ENCODE measurements around the gene SORCS2. TPM values are rescaled to one million over a fixed set of nuclear protein-coding genes. Genes with fewer than 3 reads are reported as not detected.

Gene SORCS2
- polyA plus RNA-seq, 1 donor (not counting 4 experiments of a cell fraction or from before 2014, with no cell fraction given) = 0.09 TPM

- no peak overlapping the region for H3K9ac ChIP-seq (ENCODE audit: control insufficient read depth, extremely low read depth, insufficient read depth, low read length)
- H4K20me1 ChIP-seq (ENCODE audit: control insufficient read depth, extremely low read depth, insufficient read depth, low read length) = no peaks in the 10 kb centered on the region
- no peaks in the 10 kb centered on the region for H3K36me3 ChIP-seq (ENCODE audit: control insufficient read depth in 2 of 2, extremely low read depth in 1 of 2, insufficient read depth in 2 of 2, low read length in 2 of 2)
- no peaks in the 10 kb centered on the region for H3K9me3 ChIP-seq (ENCODE audit: control insufficient read depth, low read depth, low read length)
- no peak for TF ChIP-seq EZH2 (IDR thresholded peaks at IDR 0.05; ENCODE audit: low read length)
- TF ChIP-seq CTCF (optimal IDR thresholded peaks at IDR 0.05 in 1 of 3, IDR thresholded peaks at IDR 0.05 in 1 of 3, conservative IDR thresholded peaks at IDR 0.05 in 1 of 3; ENCODE audit: extremely low read depth in 1 of 3, insufficient read depth in 2 of 3, low read length in 3 of 3) = no peak
- H3K27me3 ChIP-seq (ENCODE audit: control insufficient read depth, extremely low read depth, insufficient read depth, low read length) = peaks cover 22% of the 10 kb centered on the region
- DNase-seq (ENCODE audit: low read depth, low spot score) = no peak
- no peak overlapping the region for H3K27ac ChIP-seq (ENCODE audit: control insufficient read depth, insufficient read depth, low read length)
- H3K4me2 ChIP-seq (ENCODE audit: control insufficient read depth, extremely low read depth, insufficient read depth, low read depth, low read length) = no peak overlapping the region
- H3K4me3 ChIP-seq (ENCODE audit: control insufficient read depth in 2 of 3, extremely low read depth in 1 of 3, insufficient read depth in 2 of 3, low read depth in 1 of 3, low read length in 3 of 3) = no peak overlapping the region
- H3K9me1 ChIP-seq (ENCODE audit: control insufficient read depth, extremely low read depth, insufficient read depth, low read length) = no peaks in the 10 kb centered on the region
- H3K79me2 ChIP-seq (ENCODE audit: control insufficient read depth, insufficient read depth, low read length) = no peaks in the 10 kb centered on the region
- no peak overlapping the region for H2AFZ ChIP-seq (ENCODE audit: control insufficient read depth, low read length)
- dilution Hi-C loops (cut with MboI; ENCODE audit: extremely low pct_ligation_motif_present, low sequenced_read_pairs) = no loop called here
- FAIRE-seq = no peak
- H3K4me1 ChIP-seq (ENCODE audit: control insufficient read depth, extremely low read depth, insufficient read depth, low read length) = no peaks in the 10 kb centered on the region
Measured at GRCh38 chr4:7499661-7500060, 307.3 kb downstream of the SORCS2 start.

DNA sequence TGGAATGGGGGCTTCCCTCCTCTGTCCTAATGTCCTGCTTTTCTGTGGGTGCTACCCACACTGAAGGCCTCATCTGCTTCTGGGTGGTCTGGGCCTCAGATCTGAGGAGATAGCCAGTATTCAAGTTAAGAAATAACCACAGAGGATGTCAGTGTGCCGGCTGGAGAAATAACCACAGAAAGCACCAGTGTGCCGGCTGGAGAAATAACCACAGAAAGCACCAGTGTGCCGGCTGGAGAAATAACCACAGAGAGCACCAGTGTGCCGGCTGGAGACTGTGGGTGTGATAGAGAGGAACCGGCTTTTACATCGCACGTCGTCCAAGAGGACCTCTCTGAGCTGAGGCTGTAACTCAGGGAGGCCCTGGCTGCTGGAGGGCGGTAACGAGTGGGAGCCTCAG is 308.1 kb downstream of the SORCS2 start:
- TF ChIP-seq CTCF (optimal IDR thresholded peaks at IDR 0.05 in 1 of 3, IDR thresholded peaks at IDR 0.05 in 1 of 3, conservative IDR thresholded peaks at IDR 0.05 in 1 of 3; ENCODE audit: extremely low read depth in 1 of 3, insufficient read depth in 2 of 3, low read length in 3 of 3) = no peak
- TF ChIP-seq EZH2 (IDR thresholded peaks at IDR 0.05; ENCODE audit: low read length) = no peak
- H3K4me1 ChIP-seq (ENCODE audit: control insufficient read depth, extremely low read depth, insufficient read depth, low read length) = no peaks in the 10 kb centered on the region
- no peaks in the 10 kb centered on the region for H3K79me2 ChIP-seq (ENCODE audit: control insufficient read depth, insufficient read depth, low read length)
- H3K9ac ChIP-seq (ENCODE audit: control insufficient read depth, extremely low read depth, insufficient read depth, low read length) = no peak overlapping the region
- no peaks in the 10 kb centered on the region for H3K36me3 ChIP-seq (ENCODE audit: control insufficient read depth in 2 of 2, extremely low read depth in 1 of 2, insufficient read depth in 2 of 2, low read length in 2 of 2)
- no peak overlapping the region for H2AFZ ChIP-seq (ENCODE audit: control insufficient read depth, low read length)
- H3K9me1 ChIP-seq (ENCODE audit: control insufficient read depth, extremely low read depth, insufficient read depth, low read length) = no peaks in the 10 kb centered on the region
- DNase-seq (ENCODE audit: low read depth, low spot score) (no peak), FAIRE-seq (no peak)
- H3K4me3 ChIP-seq (ENCODE audit: control insufficient read depth in 2 of 3, extremely low read depth in 1 of 3, insufficient read depth in 2 of 3, low read depth in 1 of 3, low read length in 3 of 3) = no peak overlapping the region
- peaks cover 22% of the 10 kb centered on the region for H3K27me3 ChIP-seq (ENCODE audit: control insufficient read depth, extremely low read depth, insufficient read depth, low read length)
- H3K9me3 ChIP-seq (ENCODE audit: control insufficient read depth, low read depth, low read length) = no peaks in the 10 kb centered on the region
- dilution Hi-C loops (cut with MboI; ENCODE audit: extremely low pct_ligation_motif_present, low sequenced_read_pairs) = no loop called here
- H3K4me2 ChIP-seq (ENCODE audit: control insufficient read depth, extremely low read depth, insufficient read depth, low read depth, low read length) = no peak overlapping the region
- no peaks in the 10 kb centered on the region for H4K20me1 ChIP-seq (ENCODE audit: control insufficient read depth, extremely low read depth, insufficient read depth, low read length)
- no peak overlapping the region for H3K27ac ChIP-seq (ENCODE audit: control insufficient read depth, insufficient read depth, low read length)

Data from keratinocyte (primary cell).